Psoas muscle (tissue), 8 donors: ENCODE data around the gene ESRRG. TPM values are rescaled to one million over a fixed set of nuclear protein-coding genes. Genes with fewer than 3 reads are reported as not detected.

Experiments used
- ATAC-seq, 4 donors: fragments of 200-7000 bp; cut with Tn5 transposase; one replicate each; pipeline ENCODE4 v1.9.1; 2020; ENCODE audit warnings: moderate library complexity in 3 of 4, mild to moderate bottlenecking in 2 of 4
- DNase-seq, 2 donors: peaks; one replicate each; pipeline ENCODE4 v3.0.0-alpha.2; 2020
- H3K27ac ChIP-seq: fragments of 200-600 bp; one replicate; pipeline ENCODE4 v1.8.0; 2022
- H3K27me3 ChIP-seq, 3 donors: fragments of 200-600 bp in 1 of 3; one replicate each; pipeline versions ENCODE4 v1.6.1 to v1.8.0; 2013 to 2022; ENCODE audit warnings: low read length in 2 of 3, mild to moderate bottlenecking in 2 of 3, moderate library complexity in 1 of 3; ENCODE audit not compliant: insufficient read depth in 3 of 3
- H3K36me3 ChIP-seq, 2 donors: fragments of 200-600 bp in 1 of 2; one replicate each; pipeline versions ENCODE4 v1.6.1 to v1.8.0; 2013 to 2022; ENCODE audit warnings: low read depth in 1 of 2, mild to moderate bottlenecking in 1 of 2, moderate library complexity in 1 of 2; ENCODE audit not compliant: insufficient read depth in 1 of 2
- H3K4me1 ChIP-seq: fragments of 200-600 bp; one replicate; pipeline ENCODE4 v1.8.0; 2022
- H3K4me3 ChIP-seq: fragments of 200-600 bp; one replicate; pipeline ENCODE4 v1.8.0; 2022; ENCODE audit warnings: mild to moderate bottlenecking
- H3K9me3 ChIP-seq: fragments of 200-600 bp; one replicate; pipeline ENCODE4 v1.8.0; 2022
- WGBS, 3 donors: extraction: QIAGEN DNeasy Blood & Tissue Kit; methylation state at CpG; one replicate each; pipeline versions ENCODE4 v1.1.6 to v1.1.7; 2013; 5-methylcytosine and 5-hydroxymethylcytosine counted together
- intact Hi-C, 2 donors: fragments of 100-400 bp; cut with DNase I; formaldehyde crosslinking; loops; one replicate each; pipeline versions ENCODE4 v1.11.0 to v1.14.2; 2022
- polyA plus RNA-seq, 3 donors: library from polyadenylated mRNA; stranded (reverse); fragments of 200-250 nt; gene quantifications; one replicate each; pipeline ENCODE4 v1.2.3, GENCODE V29; 2013
- total RNA-seq, 4 donors: library from RNA; stranded (reverse); fragmentation: NEBNext Ultra II Directional in 2 of 4; extraction: Animal tissue kit (Norgen Biotek cat#: 25700) in 2 of 4; gene quantifications; one replicate each; pipeline versions ENCODE4 v1.2.1 to v1.2.4, GENCODE V29; 2021 to 2023
- TF ChIP-seq, protein P1 (sequence below): fragments of 200-600 bp; IDR thresholded peaks from one replicate; pipeline ENCODE4 v1.8.0; 2022; ENCODE audit warnings: antibody characterized with exemption
- donor health status: healthy with polysubstance abuse.
- donor health status: DM: no; HTN: no; CAD: no; lungs with moderate emphysema.
- donor health status: Bipolar disorder and iron deficiency.
- donor health status: healthy.
- donor health status: DM: yes; HTN: yes; CAD: no.
- donor health status: DM: no; HTN: no; CAD: no.
- donor health status: DM: no; HTN: no; CAD: no.
- donor health status: DM: yes; HTN: yes; CAD: no.

Gene ESRRG
- total and polyA plus RNA-seq, 7 donors, result 2.5 to 34.4 (median 5.3) TPM

DNA sequence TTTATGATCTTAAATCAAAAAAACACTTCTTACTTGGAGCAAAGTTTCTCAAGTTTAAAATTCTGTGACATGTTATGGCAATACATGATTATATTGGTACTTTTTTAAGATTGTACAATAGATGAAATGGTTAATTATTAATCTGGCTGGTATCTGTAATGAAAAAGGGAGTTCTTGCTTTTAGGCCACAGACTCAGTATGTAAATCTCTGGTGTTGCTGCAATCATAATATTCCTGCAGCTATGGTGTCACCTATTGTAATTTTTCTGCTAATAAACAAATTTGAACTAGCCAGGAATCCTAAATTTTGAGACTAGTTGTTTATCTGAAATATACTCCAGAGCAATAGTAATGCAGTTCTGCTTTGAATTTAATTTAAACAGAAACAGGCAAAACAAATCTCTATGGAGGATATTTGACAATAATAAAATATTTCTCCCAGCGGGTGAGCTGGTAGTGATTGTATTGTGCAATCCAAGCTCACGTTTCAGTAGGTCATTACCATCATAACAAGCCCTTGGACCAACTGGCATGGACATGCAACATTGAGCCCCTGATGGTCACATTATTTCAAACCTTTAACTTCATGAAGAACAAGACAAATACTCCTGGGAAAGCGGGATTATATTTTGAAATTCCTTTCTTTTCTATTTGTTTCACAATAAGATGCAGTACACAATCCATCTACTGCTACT is 222.8 kb downstream of the ESRRG start:
- DNase-seq (no peak), ATAC-seq (no peak)
- H3K4me3 ChIP-seq, result no peak overlapping the region
- 51 to 52% (median 51%) methylated on average over 3 of the region's 3 CpGs for WGBS, 3 donors
- H3K27ac ChIP-seq, result no peak overlapping the region
- no peaks in the 10 kb centered on the region for H3K9me3 ChIP-seq
- intact Hi-C loops, result no loop called here
- no peaks in the 10 kb centered on the region for H3K27me3 ChIP-seq
- TF ChIP-seq, protein P1, sequence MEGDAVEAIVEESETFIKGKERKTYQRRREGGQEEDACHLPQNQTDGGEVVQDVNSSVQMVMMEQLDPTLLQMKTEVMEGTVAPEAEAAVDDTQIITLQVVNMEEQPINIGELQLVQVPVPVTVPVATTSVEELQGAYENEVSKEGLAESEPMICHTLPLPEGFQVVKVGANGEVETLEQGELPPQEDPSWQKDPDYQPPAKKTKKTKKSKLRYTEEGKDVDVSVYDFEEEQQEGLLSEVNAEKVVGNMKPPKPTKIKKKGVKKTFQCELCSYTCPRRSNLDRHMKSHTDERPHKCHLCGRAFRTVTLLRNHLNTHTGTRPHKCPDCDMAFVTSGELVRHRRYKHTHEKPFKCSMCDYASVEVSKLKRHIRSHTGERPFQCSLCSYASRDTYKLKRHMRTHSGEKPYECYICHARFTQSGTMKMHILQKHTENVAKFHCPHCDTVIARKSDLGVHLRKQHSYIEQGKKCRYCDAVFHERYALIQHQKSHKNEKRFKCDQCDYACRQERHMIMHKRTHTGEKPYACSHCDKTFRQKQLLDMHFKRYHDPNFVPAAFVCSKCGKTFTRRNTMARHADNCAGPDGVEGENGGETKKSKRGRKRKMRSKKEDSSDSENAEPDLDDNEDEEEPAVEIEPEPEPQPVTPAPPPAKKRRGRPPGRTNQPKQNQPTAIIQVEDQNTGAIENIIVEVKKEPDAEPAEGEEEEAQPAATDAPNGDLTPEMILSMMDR, result no peak
- no peaks in the 10 kb centered on the region for H3K4me1 ChIP-seq
- H3K36me3 ChIP-seq, result no peaks in the 10 kb centered on the region

DNA sequence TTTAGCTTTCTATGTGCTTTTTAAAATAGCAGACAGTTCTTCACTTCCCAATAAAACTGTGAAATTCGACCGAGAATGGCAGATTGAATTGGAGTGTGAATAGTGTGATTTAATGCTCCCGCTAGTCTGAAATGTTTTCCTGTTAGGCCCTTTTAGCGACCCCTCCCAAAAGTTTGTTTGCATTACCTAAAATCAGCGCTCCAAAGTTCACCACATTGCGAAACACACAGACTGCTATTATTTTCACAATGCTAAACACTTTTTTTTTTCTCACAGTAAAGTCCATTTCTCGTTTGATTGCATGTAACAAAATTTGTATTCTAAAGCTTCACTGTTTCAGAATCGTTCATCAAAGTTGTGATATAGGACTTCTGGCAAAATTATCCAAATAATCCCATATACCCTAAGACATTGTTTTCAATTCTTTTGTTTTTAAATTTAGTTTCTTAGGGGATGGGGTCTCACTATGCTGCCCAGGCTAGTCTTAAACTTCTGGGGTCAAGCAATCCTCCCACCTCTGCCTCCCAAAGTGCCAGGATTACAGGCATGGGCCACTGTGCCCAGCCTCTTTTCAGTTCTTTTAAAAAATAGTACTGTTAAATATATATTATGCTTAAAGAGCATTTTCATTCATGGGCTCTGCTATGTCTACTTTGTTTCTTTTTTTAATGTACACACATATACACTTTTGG is 223.5 kb downstream of the ESRRG start:
- H3K27ac ChIP-seq, result no peak overlapping the region
- no peak overlapping the region for H3K4me3 ChIP-seq
- H3K9me3 ChIP-seq, result no peaks in the 10 kb centered on the region
- ATAC-seq, result no peak
- no peaks in the 10 kb centered on the region for H3K4me1 ChIP-seq
- intact Hi-C loops, result no loop called here
- TF ChIP-seq, protein P1, result no peak
- 74 to 76% (median 76%) methylated on average over 8 of the region's 8 CpGs for WGBS, 3 donors
- H3K27me3 ChIP-seq, result no peaks in the 10 kb centered on the region
- H3K36me3 ChIP-seq, result no peaks in the 10 kb centered on the region
- no peak for DNase-seq

DNA sequence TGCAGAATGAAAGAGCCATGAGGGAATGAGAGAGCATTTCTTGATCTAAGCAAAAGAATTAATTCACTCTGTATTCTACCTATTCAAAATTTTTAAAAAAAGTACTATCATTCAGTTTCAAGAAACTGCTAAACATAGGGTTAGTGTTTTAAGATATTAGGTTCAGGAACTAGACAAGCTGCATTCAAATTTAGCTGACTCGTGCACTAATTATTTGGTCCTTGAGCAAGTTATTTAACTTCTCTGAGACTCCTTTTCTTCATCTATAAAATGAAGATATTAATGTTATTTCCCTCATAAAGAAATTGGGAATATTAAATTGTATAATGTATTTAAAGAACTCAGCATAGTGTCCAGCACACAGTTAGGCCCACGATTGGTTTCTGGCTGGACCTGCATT is 225.0 kb downstream of the ESRRG start:
- Histone ChIP-seq H3K4me1 (no peaks in the 10 kb centered on the region), H3K9me3 (no peaks in the 10 kb centered on the region), H3K27me3 (no peaks in the 10 kb centered on the region), H3K4me3 (no peak overlapping the region), H3K36me3 (no peaks in the 10 kb centered on the region), H3K27ac (no peak overlapping the region)
- ATAC-seq, result no peak
- DNase-seq, result no peak
- WGBS, 3 donors, result 85 to 89% (median 86%) methylated on average over 2 of the region's 2 CpGs
- intact Hi-C loops, result no loop called here
- TF ChIP-seq, protein P1, result no peak

DNA sequence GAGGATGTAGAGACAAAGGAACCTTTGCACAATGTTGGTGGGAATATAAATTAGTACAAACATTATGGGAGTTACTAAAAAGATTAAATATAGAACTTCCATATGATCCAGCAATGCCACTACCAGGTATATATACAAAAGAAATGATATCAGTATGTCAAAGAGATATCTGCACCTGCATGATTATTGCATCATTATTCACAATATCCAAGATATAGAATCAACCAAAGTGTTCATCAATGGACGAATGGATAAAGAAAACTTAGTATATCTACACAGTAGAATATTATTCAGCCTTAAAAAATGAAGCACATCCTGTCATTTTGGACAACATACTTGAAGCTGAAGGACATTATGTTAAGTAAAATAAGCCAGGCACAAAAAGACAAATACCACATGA is 238.2 kb downstream of the ESRRG start:
- intact Hi-C loops, result no loop called here
- H3K27me3 ChIP-seq, result no peaks in the 10 kb centered on the region
- WGBS, 3 donors, result 69 to 84% (median 78%) methylated on average over 1 of the region's 1 CpG
- H3K36me3 ChIP-seq, result no peaks in the 10 kb centered on the region
- H3K4me3 ChIP-seq, result no peak overlapping the region
- ATAC-seq (no peak), DNase-seq (no peak)
- no peaks in the 10 kb centered on the region for H3K9me3 ChIP-seq
- TF ChIP-seq, protein P1, result no peak
- H3K27ac ChIP-seq, result no peak overlapping the region
- H3K4me1 ChIP-seq, result no peaks in the 10 kb centered on the region
